Esophagus squamous epithelium (tissue), 5 donors: ENCODE data around the gene PEX13. TPM values are rescaled to one million over a fixed set of nuclear protein-coding genes. Genes with fewer than 3 reads are reported as not detected.

Experiments
- DNase-seq: peaks from one replicate; lab custom pipeline; 2025; lab: John Stamatoyannopoulos, UW
- H3K27ac ChIP-seq, 4 donors: fragments of 200-600 bp; sonication (generic); one replicate each; pipeline ENCODE4 v1.5.1; 2016 to 2019; ENCODE audit warnings: mild to moderate bottlenecking in 1 of 4
- H3K27me3 ChIP-seq, 4 donors: fragments of 200-600 bp; sonication (generic); 1 replicate in 3 of 4; 2 replicates in 1 of 4; pipeline versions ENCODE4 v1.5.1 to v1.6.0; 2017 to 2021; ENCODE audit warnings: antibody characterized with exemption in 1 of 4
- H3K36me3 ChIP-seq, 3 donors: fragments of 200-600 bp; sonication (generic); one replicate each; pipeline ENCODE4 v1.5.1; 2016 to 2019
- H3K4me1 ChIP-seq, 3 donors: fragments of 200-600 bp; sonication (generic); one replicate each; pipeline ENCODE4 v1.5.1; 2017 to 2019
- H3K4me3 ChIP-seq, 4 donors: fragments of 200-600 bp; sonication (generic); 1 replicate in 3 of 4; 2 replicates in 1 of 4; pipeline ENCODE4 v1.5.1; 2016 to 2019; ENCODE audit warnings: mild to moderate bottlenecking in 2 of 4, moderate library complexity in 1 of 4
- H3K9me3 ChIP-seq, 3 donors: fragments of 200-600 bp; sonication (generic); one replicate each; pipeline ENCODE4 v1.5.1; 2016 to 2019
- CTCF ChIP-seq, 6 experiments: fragments of 450-650 bp in 4 of 6; fragments of 200-600 bp in 2 of 6; sonication (generic) in 2 of 6; IDR thresholded peaks; one replicate each; pipeline ENCODE4 v1.5.1; 2016 to 2019; ENCODE audit warnings: antibody characterized with exemption in 6 of 6, mild to moderate bottlenecking in 4 of 6, moderate library complexity in 4 of 6
- POLR2A ChIP-seq, 4 donors: fragments of 450-650 bp; IDR thresholded peaks; one replicate each; pipeline ENCODE4 v1.6.1; 2017; ENCODE audit warnings: antibody characterized with exemption in 4 of 4, mild to moderate bottlenecking in 4 of 4, moderate library complexity in 3 of 4
- WGBS, 2 donors: methylation state at CpG; one replicate each; pipeline ENCODE4 v1.1.5; 2018; 5-methylcytosine and 5-hydroxymethylcytosine counted together
- intact Hi-C: fragments of 100-400 bp; cut with DNase I; formaldehyde crosslinking; loops from one replicate; pipeline ENCODE4 v1.15.0; 2022
- total RNA-seq, 4 donors: library from RNA; depleted of rRNA; stranded (reverse); fragments of >200 nt; gene quantifications; one replicate each; pipeline ENCODE4 v1.1.0, GENCODE V29; 2016
- donor health status: DM: yes; HTN: yes; CAD: no.

Gene PEX13
- 10 to 100 TPM; 19.6 to 39.3 (median 28.5) TPM for total RNA-seq

GRCh38 chr2:61017556-61018317, at the start of gene PEX13, which contains the start of gene PUS10:
TSS of gene PEX13 (plus strand) at chr2:61017720. CDS start at chr2:61017760, 40 bp downstream.
TSS of gene PUS10 (minus strand) at chr2:61018255. CDS start at chr2:61011890, 6,365 bp downstream.
- Histone ChIP-seq H3K27me3 (no peaks in the 10 kb centered on the region), H3K4me3 (peak within 1 kb of the TSS; percentile 63 to 94 (median 78)), H3K27ac (peak within 1 kb of the TSS; percentile 88 to 96 (median 92)), H3K4me1 (peaks cover 10 to 66% (median 20%) of the 10 kb centered on the region in 3 donors), H3K36me3 (peaks cover 3 to 21% (median 7%) of the 10 kb centered on the region in 3 donors), H3K9me3 (no peaks in the 10 kb centered on the region)
- peak in 1 of 6 experiments; percentile 1 for TF ChIP-seq CTCF (IDR thresholded peaks at IDR 0.05)
- peak in 2 of 4 donors; percentile 67 to 80 for TF ChIP-seq POLR2A (IDR thresholded peaks at IDR 0.05)
- intact Hi-C loops, result no loop called here
- 0 to 1% methylated on average over 8 to 14 of the region's 39 CpGs for WGBS, 2 donors
- DNase-seq, result peak; percentile 22

GRCh38 chr2:60972889-60973656, 44.4 kb upstream of the PEX13 start:
- no peak overlapping the region for H3K27ac ChIP-seq
- no peak overlapping the region for H3K4me3 ChIP-seq
- H3K36me3 ChIP-seq, result peaks cover 0 to 3% (median 0%) of the 10 kb centered on the region in 3 donors
- intact Hi-C loops, result no loop called here
- H3K9me3 ChIP-seq, result no peaks in the 10 kb centered on the region
- H3K27me3 ChIP-seq, result no peaks in the 10 kb centered on the region
- peaks cover 0 to 14% (median 0%) of the 10 kb centered on the region in 3 donors for H3K4me1 ChIP-seq
- WGBS, 2 donors, result 80 to 100% methylated on average over 1 to 3 of the region's 32 CpGs
- TF ChIP-seq POLR2A (IDR thresholded peaks at IDR 0.05) (no peak), CTCF (IDR thresholded peaks at IDR 0.05) (no peak)
- DNase-seq, result no peak

GRCh38 chr2:60973705-60974104, 43.8 kb upstream of the PEX13 start:
- peaks cover 0 to 3% (median 0%) of the 10 kb centered on the region in 3 donors for H3K36me3 ChIP-seq
- 84 to 92% methylated on average over 4 to 5 of the region's 5 CpGs for WGBS, 2 donors
- H3K4me3 ChIP-seq, result no peak overlapping the region
- H3K27me3 ChIP-seq, result no peaks in the 10 kb centered on the region
- H3K27ac ChIP-seq, result no peak overlapping the region
- peaks cover 0 to 14% (median 0%) of the 10 kb centered on the region in 3 donors for H3K4me1 ChIP-seq
- TF ChIP-seq CTCF (IDR thresholded peaks at IDR 0.05), result no peak
- TF ChIP-seq POLR2A (IDR thresholded peaks at IDR 0.05), result no peak
- H3K9me3 ChIP-seq, result no peaks in the 10 kb centered on the region
- no peak for DNase-seq
- intact Hi-C loops, result no loop called here

- TF ChIP-seq POLR2A (IDR thresholded peaks at IDR 0.05) (no peak), CTCF (IDR thresholded peaks at IDR 0.05) (no peak)
- Histone ChIP-seq H3K4me1 (peaks cover 0 to 14% (median 0%) of the 10 kb centered on the region in 3 donors), H3K27me3 (no peaks in the 10 kb centered on the region), H3K9me3 (no peaks in the 10 kb centered on the region), H3K27ac (no peak overlapping the region), H3K4me3 (no peak overlapping the region), H3K36me3 (peaks cover 0 to 3% (median 0%) of the 10 kb centered on the region in 3 donors)
- no peak for DNase-seq
- 99 to 100% methylated on average over 3 to 10 of the region's 16 CpGs for WGBS, 2 donors
- intact Hi-C loops, result no loop called here
These were observed 42.9 kb upstream of the PEX13 start for GRCh38 chr2:60974652-60975051.
